ENCODE data around the gene HPX.

- TF ChIP-seq CTCF (IDR thresholded peaks at IDR 0.05) (no peak), POLR2A (IDR thresholded peaks at IDR 0.05) (no peak)
These were observed 43.6 kb downstream of the HPX start for GRCh38 chr11:6397156-6397555.
